ENCODE results near the gene NFRKB.
"Not testable (repeated sequence)": the region's sequence is repeated elsewhere in the genome, so short reads cannot be mapped to it uniquely, and the experiment has no call there.

The NFRKB gene

DNA sequence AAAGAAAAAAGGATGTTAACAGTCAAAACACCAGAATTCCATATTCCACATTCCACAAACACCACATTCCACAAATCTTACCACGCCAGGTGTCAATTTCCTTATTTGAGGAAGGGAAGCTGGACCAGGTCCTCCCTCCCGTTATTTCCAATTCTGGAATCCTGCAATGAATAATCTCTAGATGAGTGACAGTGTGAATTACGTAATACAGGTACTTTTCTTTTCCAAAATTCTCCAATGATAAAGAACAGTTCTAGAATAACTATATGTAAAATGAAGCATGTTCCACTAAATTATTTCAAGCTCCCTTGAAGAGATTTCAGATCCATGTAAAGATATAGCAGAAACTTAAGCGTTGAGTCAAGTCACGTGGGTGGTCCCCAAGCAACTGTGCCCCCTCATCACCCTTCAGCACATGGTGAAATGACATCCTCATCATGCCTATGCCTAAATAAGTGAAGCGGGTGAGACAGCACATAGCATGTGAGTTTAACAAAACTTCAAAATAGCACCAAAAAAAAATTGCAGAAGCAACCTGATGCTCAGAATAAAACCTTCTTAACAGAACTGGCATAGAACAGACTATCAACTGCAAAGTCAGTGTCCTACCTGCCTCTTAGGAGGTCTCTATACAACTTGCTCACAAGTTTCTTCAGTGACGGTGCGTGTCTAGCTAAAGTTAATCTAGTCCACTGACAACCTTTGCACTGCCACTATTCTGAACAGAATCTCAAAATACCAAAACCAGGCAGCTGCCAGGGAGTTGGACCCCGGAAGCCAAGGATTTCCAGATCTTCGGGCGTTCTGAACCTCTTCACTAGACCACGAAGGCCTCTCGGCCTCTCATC is 876 bp downstream of the NFRKB start:
- in situ Hi-C loops (cut with MboI; ENCODE audit: low sequenced_read_pairs) = no loop called here

DNA sequence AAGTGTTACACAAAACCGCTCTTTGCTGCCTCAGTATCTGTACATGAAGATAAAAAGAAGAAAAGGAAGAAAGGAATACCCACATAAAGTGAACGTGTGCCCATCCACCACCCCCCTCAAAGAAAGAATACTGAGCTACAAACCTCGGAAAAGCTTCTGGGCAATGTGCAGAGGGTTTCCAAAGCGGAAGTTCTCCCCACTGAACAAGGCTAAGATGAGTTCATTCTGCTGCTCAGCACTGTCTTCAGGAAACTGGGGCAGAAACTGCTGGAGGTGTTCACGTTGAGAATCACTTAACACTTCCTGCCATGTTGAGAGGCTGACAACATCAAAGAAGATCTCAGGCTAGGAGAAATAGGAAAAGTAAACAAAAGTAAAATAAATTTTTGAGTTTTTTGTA is 6.9 kb downstream of the NFRKB start:
- in situ Hi-C loops (cut with MboI; ENCODE audit: low sequenced_read_pairs) = no loop called here

DNA sequence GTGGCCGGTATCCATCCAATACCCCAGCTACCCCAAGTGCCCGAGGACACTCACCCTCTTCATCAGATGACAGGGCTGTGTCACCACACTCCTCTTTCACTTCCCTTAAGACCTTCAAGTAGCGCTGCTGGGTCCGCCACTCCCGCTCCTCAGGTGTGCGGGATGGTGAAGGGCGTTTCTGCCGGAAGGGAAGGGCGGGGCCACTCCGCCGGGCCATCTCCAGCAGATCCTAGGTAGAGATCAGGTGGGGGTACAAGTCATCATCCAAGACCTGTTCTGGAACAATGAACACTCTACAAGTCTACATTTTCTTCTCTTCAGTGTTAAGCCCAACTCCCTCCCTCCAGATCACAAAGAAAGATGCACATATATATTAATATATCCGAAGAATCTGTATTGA is 10.0 kb downstream of the NFRKB start:
- in situ Hi-C loops (cut with MboI; ENCODE audit: low sequenced_read_pairs) = no loop called here

- in situ Hi-C loops (cut with MboI; ENCODE audit: low sequenced_read_pairs) = no loop called here
Measured at GRCh38 chr11:129884581-129884980, 10.8 kb downstream of the NFRKB start.

GRCh38 chr11:129881570-129882170 is 13.7 kb downstream of the NFRKB start:
- in situ Hi-C loops (cut with MboI; ENCODE audit: low sequenced_read_pairs) = no loop called here

- in situ Hi-C loops (cut with MboI; ENCODE audit: low sequenced_read_pairs) = no loop called here
Measured at GRCh38 chr11:129880311-129880710, 15.1 kb downstream of the NFRKB start.

- in situ Hi-C loops (cut with MboI; ENCODE audit: low sequenced_read_pairs) = no loop called here
Measured at GRCh38 chr11:129871914-129872313, 23.5 kb downstream of the NFRKB start.

DNA sequence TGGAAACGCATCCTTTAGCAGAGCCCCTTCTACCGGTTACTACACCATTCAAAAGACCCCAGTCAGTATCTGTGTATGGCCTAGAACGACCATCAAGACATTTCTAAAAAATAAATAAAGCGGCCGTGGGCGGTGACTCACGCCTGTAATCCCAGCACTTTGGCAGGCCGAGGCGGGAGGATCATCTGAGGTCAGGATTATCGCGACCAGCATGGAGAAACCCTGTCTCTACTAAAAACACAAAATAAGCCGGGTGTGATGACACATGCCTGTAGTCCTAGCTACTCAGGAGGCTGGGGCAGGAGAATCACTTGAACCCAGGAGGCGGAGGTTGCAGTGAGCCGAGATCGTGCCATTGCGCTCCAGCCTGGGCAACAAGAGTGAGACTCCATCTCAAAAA is 26.8 kb downstream of the NFRKB start:
- in situ Hi-C loops (cut with MboI; ENCODE audit: low sequenced_read_pairs) = not testable (repeated sequence)

- in situ Hi-C loops (cut with MboI; ENCODE audit: low sequenced_read_pairs) = no loop called here
Measured at GRCh38 chr11:129866311-129866710, 29.1 kb downstream of the NFRKB start.

DNA sequence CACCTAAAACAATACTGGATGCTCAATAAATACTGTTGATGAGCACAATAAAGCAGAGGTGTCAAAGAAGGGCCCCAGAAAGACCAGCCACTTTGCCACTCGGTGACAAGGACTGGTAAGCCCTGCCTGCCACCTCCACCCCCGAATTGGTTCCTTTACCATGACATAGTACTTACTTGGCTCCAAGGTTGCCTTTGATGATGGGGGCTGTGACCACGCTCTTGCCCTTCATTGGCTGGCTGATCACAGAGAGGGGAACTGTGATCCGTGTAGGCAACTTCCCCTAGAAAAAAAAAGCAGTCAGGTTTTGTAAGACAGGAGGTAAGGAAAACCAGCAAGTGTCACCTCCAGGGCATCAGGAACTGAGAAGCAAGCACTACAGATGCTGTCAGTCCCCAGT is 29.7 kb downstream of the NFRKB start:
- in situ Hi-C loops (cut with MboI; ENCODE audit: low sequenced_read_pairs) = no loop called here

DNA sequence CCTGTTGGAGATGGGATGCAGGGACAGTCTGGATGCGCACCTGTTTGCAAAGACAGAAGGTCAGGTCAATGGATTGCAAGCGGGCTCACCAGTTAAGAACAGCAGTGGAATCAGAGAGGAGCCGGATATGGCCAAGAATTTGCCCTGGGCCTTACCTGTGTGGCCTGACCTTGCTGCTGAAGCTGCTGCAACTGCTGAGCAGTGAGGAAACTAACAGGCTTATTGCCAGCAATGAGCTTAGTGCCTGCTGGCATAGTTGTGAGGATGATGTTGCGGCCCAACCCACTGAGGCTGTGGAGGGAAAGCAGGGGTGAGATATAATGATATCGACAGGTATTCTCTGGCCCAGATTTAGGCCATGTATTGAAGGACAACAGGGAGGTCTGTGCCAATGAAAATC is 30.6 kb downstream of the NFRKB start:
- in situ Hi-C loops (cut with MboI; ENCODE audit: low sequenced_read_pairs) = no loop called here

- in situ Hi-C loops (cut with MboI; ENCODE audit: low sequenced_read_pairs) = no loop called here
Measured at GRCh38 chr11:129861702-129862522, 33.5 kb downstream of the NFRKB start.

GRCh38 chr11:129856036-129856435 is 39.3 kb downstream of the NFRKB start:
- in situ Hi-C loops (cut with MboI; ENCODE audit: low sequenced_read_pairs) = no loop called here

- in situ Hi-C loops (cut with MboI; ENCODE audit: low sequenced_read_pairs) = no loop called here
Measured at GRCh38 chr11:129855086-129855485, 40.3 kb downstream of the NFRKB start.

- in situ Hi-C loops (cut with MboI; ENCODE audit: low sequenced_read_pairs) = no loop called here
Measured at GRCh38 chr11:129854232-129854805, 41.1 kb downstream of the NFRKB start.

DNA sequence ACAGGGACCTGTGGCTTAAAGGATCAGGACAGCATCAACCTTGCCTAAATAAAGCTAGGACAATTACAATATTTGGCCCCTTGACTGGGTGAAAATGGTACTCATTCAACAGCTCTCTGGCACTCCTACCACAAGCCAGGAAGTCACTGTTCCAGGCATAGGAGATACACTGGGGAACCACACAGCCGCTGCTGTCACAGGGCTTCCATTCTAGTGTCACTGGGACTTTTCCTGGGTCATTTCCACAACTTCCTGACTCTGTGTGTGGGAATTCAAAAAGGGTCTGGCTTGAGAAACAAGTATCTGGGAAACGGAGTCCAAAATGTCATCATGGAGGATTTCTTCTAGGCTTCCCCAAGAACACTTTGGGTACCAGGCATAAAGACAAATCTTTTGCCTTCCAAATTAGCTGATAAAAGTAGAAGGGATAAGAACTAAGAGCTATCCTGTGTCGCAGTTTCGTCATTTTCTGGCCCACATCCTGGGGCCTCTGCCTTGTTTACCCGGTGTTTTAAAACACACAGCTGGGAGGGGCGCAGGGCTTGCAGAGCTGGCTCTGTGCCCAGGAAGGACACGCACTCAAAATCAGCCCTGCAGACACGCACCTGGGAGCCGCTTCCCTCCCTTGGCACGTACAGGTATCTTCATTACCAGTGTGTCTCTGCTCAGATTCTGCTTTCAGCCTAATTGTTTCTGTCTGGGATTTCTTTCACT is 41.7 kb downstream of the NFRKB start:
- in situ Hi-C loops (cut with MboI; ENCODE audit: low sequenced_read_pairs) = no loop called here

DNA sequence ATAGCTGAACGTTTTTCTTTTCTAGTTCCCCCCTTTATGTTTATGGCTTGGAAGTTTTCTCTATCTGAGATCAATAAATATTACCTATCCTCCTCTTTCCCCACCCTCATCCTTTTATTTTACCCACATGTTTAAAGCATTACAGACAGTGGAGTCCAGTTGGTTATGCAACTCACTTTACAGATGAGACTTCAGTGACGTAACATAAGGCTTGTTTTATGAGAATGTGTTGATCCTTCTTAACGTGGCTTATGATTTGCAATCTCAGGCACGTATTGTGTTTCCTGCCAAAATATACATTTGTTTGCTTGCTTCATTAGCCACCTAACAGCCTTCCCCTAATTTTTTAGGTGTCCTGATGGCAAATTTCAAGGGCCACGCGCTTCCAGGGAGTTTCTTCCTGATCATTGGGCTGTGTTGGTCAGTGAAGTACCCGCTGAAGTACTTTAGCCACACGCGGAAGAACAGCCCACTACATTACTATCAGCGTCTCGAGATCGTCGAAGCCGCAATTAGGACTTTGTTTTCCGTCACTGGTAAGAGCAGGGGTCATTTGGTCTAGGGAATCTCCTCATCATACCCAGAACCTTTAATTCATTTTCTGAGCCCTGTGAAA is 43.1 kb downstream of the NFRKB start:
- in situ Hi-C loops (cut with MboI; ENCODE audit: low sequenced_read_pairs) = no loop called here

DNA sequence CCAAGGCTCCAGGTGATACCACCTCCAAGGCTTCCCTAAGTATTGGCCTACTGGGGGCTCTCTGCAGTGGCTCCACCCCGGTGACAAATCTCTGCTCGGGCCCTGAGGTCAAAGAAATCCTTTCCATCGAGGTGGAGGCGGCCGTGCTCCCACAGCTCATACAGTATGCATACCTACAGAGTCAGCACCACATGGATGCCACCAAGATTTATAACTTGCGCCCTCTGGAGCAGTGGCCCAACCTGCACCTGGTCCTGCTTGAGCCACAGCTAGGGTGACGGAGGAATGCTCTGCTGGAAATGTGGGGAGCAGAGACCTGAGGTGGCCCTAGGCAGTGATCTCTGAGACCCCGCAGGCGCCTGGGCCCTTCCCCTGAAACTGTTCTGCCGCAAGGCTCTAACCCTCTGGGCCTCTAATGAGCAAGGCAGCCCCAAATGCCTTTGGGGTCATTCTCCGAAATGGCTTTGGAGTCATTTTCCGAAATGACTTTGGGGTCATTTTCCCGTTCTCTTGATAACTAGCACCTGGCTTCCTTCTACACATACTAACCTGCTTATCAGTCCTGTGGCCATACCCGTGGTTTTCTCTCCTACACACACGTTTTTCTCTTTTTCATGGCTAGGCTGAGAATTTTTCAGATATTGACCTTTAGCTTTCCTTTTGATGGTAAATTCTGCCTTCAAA is 45.8 kb downstream of the NFRKB start:
- in situ Hi-C loops (cut with MboI; ENCODE audit: low sequenced_read_pairs) = no loop called here

GRCh38 chr11:129847361-129847760 is 48.0 kb downstream of the NFRKB start:
- in situ Hi-C loops (cut with MboI; ENCODE audit: low sequenced_read_pairs) = not testable (repeated sequence)

Data from hTERT RPE-1 (cell line).